LNCaP clone FGC (cell line): ENCODE data around the gene N4BP3.
A peak's percentile ranks its signal among the peaks of the same experiment; 100 is the strongest.

Experiments used
- DNase-seq: peaks from one replicate; pipeline ENCODE4 v3.0.0-alpha.2; 2011; ENCODE audit warnings: low read depth
- H3K4me3 ChIP-seq: 2 replicates; pipeline ENCODE4 v1.5.1; 2011; ENCODE audit warnings: mild to moderate bottlenecking, low read depth, low read length, control low read depth
- TF ChIP-seq, protein P1 (sequence below): IDR thresholded peaks from 2 replicates; pipeline ENCODE4 v1.5.1; 2012; ENCODE audit warnings: mild to moderate bottlenecking; ENCODE audit not compliant: control insufficient read depth, insufficient read depth; ENCODE audit errors: extremely low read depth

Gene N4BP3

DNA sequence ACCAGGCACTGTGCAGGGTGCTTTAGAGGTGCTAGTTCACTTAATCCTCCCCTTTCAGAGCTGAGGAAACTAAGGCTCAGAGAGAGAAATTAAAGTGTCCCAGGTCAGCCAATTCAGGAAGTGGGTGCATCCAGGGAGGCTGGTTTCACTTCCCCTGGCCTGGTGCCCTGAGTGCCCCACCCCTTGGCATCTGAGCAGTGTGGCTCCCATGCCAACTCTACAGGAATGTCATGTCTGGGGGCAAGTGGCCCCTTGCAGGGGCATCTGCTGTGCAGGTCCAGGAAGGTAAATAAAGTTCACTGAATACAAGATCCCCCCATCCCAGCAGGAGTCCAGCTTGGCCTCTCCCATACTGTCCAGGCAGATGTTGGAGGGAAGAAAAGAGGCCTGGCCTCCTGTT lies 4.4 kb upstream of the N4BP3 start:
- TF ChIP-seq, protein P1, sequence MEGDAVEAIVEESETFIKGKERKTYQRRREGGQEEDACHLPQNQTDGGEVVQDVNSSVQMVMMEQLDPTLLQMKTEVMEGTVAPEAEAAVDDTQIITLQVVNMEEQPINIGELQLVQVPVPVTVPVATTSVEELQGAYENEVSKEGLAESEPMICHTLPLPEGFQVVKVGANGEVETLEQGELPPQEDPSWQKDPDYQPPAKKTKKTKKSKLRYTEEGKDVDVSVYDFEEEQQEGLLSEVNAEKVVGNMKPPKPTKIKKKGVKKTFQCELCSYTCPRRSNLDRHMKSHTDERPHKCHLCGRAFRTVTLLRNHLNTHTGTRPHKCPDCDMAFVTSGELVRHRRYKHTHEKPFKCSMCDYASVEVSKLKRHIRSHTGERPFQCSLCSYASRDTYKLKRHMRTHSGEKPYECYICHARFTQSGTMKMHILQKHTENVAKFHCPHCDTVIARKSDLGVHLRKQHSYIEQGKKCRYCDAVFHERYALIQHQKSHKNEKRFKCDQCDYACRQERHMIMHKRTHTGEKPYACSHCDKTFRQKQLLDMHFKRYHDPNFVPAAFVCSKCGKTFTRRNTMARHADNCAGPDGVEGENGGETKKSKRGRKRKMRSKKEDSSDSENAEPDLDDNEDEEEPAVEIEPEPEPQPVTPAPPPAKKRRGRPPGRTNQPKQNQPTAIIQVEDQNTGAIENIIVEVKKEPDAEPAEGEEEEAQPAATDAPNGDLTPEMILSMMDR: no peak
- no peak overlapping the region for H3K4me3 ChIP-seq
- no peak for DNase-seq

DNA sequence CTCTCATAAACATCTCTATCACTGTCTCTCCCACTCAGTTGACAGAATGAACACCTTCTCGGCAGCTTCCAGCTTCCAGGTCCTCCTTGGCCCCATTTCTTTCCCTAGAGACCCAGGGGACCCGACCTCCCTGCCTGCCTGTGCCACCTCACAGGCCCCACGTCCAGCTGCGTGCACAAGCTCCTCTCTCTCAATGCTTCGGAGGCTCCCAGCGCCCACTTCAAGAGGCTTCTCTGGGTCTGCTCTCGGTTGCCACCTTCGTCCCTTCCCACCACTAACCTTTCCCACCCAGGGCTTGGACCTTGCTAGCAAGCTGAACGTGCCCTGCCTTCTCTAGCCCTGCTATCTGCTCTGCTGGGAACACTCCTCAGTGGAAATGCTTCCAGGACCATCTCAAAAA lies 2.8 kb upstream of the N4BP3 start:
- H3K4me3 ChIP-seq: no peak overlapping the region
- DNase-seq: no peak
- TF ChIP-seq, protein P1: no peak

DNA sequence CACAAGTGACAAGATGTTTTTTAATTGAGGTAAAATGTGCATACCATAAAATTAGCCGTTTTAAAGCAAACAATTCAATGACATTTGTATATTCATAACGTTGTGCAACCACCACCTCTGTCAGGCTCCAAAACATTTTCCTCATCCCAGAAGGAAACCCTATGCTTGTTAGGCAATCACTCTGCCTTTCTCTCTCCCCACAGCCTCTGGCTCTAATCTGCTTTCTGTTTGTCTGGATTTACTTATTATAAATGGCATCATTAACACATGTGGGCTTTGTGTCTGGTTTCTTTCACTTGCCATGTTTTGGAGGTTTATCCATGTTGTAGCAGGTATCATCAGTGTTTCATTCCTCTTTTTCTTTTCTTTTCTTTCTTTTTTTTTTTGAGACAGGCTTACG lies 1.4 kb upstream of the N4BP3 start:
- DNase-seq: no peak
- TF ChIP-seq, protein P1: no peak
- no peak overlapping the region for H3K4me3 ChIP-seq

DNA sequence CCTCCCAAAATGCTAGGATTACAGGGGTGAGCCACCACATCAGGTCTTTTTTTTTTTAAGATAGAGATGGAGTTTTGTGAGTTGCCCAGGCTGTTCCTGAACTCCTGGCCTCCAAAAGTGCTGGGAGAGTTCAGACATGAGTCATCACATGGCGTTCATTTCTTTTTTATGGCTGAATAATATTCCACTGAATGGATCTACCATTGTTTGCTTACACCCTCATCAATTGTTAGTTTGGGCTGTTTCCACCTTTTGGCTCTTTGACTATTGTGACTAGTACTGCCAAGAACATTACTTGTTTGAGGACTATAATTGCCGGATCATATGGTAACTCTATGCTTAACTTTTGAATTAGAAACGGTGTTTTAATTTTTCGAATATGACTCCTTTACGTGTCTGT lies 787 bp upstream of the N4BP3 start:
- TF ChIP-seq, protein P1: no peak
- no peak overlapping the region for H3K4me3 ChIP-seq
- DNase-seq: no peak

DNA sequence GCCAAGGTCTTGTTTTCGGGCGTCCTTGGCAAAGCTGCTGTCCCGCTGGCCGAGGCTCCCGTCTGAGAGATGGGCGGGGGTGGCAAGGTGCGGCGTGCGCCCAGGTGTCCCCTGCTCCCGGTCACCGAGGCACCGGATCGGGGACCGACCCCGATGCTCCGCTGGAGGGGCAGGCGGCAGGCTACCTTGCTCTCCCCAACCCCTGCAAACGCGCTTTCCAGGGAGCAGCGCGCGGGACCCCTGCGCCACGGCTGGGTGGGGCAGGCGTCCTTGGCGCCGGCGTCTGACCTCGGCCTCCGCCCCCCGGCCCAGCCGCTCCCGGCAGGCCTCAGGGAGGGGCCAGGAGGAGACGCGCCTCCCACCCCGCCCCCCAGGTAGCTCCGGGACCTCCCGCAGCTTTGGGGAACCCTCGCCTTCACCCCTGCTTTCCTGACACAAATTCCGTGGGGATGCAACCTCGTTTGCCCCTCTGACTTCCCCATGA lies 551 bp downstream of the N4BP3 start:
- H3K4me3 ChIP-seq: peak overlapping the region; percentile 41
- TF ChIP-seq, protein P1: no peak
- DNase-seq: no peak

DNA sequence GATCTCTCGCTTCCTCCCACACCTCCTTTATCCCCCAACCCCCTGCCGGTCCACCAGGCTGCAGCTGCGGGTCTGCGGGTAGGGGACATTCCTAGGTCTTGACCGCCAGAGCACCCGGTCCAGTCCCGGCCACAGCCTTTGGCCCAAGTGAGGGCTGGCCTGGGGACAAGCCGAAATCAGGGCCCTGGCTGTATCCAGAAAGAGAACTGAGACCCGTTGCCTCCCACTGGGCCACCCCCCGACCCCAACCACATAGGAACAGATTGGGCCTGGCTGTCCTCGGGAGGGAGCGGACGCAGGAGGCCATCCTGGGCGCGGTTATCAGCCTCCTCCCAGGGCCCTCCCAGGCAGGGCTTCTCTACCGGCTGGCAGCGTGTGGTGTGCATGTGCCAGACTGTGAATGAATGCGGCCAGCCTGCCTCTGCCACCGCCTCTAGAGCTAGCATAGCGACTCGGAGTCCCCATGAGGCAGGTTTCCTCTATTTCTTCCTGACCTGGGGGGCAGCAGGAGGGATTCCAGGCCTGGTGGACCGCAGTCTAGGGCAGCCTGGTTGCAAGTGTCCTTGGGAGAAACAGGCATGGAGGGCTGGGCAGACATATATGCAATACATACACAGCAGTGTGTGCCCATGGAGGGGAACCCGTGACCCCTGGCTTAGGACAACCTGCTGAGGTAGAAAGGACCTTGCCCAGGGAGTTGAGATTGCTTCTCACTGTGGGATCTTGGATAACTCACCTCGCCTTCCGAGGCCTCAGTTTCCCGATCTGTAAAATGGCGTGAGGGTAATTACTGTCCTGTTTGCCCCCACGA lies 1.2 kb downstream of the N4BP3 start:
- DNase-seq: no peak
- H3K4me3 ChIP-seq: peak overlapping the region; percentile 41; the same call in 1 of the 2 replicates
- TF ChIP-seq, protein P1: no peak
